ENCODE data around the gene VTI1B.

DNA sequence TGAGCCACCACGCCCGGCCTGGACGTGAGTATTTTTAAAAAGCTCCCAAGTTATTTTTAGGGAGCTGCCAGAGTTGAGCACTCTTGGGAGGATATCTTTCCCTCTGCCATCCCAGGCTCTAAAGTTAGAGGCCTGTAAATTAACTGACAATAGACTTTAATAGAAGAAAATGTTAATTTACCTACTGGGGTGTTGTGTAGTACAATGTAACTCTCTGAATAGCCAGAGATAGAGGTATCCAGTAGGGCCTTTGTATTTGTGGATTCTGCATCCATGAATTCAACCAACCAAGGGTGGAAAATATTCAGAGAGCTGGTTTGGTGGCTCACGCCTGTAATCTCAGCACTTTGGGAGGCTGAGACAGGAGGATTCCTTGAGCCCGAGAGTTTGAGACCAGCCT is 66.8 kb downstream of the VTI1B start:
- TF ChIP-seq CREB1 (CRISPR knock-in tag; IDR thresholded peaks at IDR 0.05; ENCODE audit: low read depth): no peak; the same call in 1 of the 2 replicates
- TF ChIP-seq, protein P1, sequence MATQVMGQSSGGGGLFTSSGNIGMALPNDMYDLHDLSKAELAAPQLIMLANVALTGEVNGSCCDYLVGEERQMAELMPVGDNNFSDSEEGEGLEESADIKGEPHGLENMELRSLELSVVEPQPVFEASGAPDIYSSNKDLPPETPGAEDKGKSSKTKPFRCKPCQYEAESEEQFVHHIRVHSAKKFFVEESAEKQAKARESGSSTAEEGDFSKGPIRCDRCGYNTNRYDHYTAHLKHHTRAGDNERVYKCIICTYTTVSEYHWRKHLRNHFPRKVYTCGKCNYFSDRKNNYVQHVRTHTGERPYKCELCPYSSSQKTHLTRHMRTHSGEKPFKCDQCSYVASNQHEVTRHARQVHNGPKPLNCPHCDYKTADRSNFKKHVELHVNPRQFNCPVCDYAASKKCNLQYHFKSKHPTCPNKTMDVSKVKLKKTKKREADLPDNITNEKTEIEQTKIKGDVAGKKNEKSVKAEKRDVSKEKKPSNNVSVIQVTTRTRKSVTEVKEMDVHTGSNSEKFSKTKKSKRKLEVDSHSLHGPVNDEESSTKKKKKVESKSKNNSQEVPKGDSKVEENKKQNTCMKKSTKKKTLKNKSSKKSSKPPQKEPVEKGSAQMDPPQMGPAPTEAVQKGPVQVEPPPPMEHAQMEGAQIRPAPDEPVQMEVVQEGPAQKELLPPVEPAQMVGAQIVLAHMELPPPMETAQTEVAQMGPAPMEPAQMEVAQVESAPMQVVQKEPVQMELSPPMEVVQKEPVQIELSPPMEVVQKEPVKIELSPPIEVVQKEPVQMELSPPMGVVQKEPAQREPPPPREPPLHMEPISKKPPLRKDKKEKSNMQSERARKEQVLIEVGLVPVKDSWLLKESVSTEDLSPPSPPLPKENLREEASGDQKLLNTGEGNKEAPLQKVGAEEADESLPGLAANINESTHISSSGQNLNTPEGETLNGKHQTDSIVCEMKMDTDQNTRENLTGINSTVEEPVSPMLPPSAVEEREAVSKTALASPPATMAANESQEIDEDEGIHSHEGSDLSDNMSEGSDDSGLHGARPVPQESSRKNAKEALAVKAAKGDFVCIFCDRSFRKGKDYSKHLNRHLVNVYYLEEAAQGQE (IDR thresholded peaks at IDR 0.05; ENCODE audit: unreplicated experiment): no peak
- TF ChIP-seq, protein P2, sequence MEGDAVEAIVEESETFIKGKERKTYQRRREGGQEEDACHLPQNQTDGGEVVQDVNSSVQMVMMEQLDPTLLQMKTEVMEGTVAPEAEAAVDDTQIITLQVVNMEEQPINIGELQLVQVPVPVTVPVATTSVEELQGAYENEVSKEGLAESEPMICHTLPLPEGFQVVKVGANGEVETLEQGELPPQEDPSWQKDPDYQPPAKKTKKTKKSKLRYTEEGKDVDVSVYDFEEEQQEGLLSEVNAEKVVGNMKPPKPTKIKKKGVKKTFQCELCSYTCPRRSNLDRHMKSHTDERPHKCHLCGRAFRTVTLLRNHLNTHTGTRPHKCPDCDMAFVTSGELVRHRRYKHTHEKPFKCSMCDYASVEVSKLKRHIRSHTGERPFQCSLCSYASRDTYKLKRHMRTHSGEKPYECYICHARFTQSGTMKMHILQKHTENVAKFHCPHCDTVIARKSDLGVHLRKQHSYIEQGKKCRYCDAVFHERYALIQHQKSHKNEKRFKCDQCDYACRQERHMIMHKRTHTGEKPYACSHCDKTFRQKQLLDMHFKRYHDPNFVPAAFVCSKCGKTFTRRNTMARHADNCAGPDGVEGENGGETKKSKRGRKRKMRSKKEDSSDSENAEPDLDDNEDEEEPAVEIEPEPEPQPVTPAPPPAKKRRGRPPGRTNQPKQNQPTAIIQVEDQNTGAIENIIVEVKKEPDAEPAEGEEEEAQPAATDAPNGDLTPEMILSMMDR (conservative IDR thresholded peaks at IDR 0.05; ENCODE audit: low read depth in 2 of 2): no peak
- 0 out of 2 replicates have a peak, but pooled peaks have one; percentile 24 for TF ChIP-seq POLR2AphosphoS5 (IDR thresholded peaks at IDR 0.05; ENCODE audit: low read depth)
- TF ChIP-seq EZH2phosphoT487 (IDR thresholded peaks at IDR 0.05; ENCODE audit: unreplicated experiment): no peak
- TF ChIP-seq EZH2 (IDR thresholded peaks at IDR 0.05; ENCODE audit: low read depth, unreplicated experiment): no peak
- TF ChIP-seq, protein P3, sequence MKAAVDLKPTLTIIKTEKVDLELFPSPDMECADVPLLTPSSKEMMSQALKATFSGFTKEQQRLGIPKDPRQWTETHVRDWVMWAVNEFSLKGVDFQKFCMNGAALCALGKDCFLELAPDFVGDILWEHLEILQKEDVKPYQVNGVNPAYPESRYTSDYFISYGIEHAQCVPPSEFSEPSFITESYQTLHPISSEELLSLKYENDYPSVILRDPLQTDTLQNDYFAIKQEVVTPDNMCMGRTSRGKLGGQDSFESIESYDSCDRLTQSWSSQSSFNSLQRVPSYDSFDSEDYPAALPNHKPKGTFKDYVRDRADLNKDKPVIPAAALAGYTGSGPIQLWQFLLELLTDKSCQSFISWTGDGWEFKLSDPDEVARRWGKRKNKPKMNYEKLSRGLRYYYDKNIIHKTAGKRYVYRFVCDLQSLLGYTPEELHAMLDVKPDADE (IDR thresholded peaks at IDR 0.05): no peak
